Endometrial microvascular endothelial cells (primary cell): ENCODE results near the gene SURF4. TPM values are rescaled to one million over a fixed set of nuclear protein-coding genes. Genes with fewer than 3 reads are reported as not detected.
"Not testable (repeated sequence)": the region's sequence is repeated elsewhere in the genome, so short reads cannot be mapped to it uniquely, and the experiment has no call there.

ENCODE experiments used
- in situ Hi-C: cut with HindIII; loops from 2 replicates; pipeline ENCODE4 v1.10.0; 2017; ENCODE audit warnings: low sequenced_read_pairs, low pct_unique_long_range_greater_than_20kb; ENCODE audit errors: inconsistent ontology term
- total RNA-seq: library from RNA; depleted of rRNA; stranded (reverse); fragments of >200 nt; gene quantifications from one replicate; pipeline ENCODE4 v1.2.3, GENCODE V29; 2015; ENCODE audit errors: inconsistent ontology term

SURF4 gene
- total RNA-seq, 1 donor from 2014 or later, result 299 TPM

- in situ Hi-C loops, result no loop called here
These were observed 25.7 kb upstream of the SURF4 start for GRCh38 chr9:133401588-133401987.

DNA sequence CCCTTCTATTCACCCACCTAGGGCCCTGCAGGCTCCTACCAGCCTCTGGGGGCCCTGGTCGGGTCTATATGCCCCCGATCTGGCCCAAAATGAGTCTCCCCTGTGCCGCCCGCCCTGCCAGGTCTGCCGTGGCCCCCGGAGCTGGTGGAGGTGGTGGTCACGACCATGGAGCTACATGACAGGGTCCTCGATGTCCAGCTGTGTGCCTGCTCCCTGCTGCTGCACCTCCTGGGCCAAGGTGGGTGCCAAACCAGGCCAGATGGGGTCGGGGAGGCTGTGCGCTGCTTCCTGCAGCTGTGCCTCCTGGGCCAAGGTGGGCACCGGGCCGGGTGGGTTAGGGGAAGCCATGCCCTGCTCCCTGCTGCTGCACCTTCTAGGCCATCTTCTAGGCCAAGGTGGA lies 24.4 kb upstream of the SURF4 start:
- in situ Hi-C loops, result no loop called here

GRCh38 chr9:133397895-133398294 lies 22.0 kb upstream of the SURF4 start:
- in situ Hi-C loops, result no loop called here

DNA sequence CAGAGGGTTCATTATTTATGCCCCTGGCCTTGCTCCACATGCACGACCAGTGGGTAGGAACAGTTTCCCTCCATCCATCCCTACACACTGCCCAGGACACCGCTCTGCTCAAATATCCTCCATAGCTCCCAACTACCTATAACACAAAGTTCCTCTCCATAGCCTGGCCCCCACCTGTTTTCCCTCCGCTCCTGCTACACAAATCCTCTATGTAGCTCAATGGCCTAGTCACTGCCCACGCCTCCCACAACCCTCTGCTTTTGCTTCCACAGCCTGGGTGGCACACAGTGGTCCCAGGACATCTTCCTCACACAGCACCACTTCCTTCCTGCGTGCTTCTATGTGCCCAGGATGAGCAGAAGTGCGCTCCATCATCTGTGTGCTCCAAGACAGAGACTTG lies 21.5 kb upstream of the SURF4 start:
- in situ Hi-C loops, result no loop called here

DNA sequence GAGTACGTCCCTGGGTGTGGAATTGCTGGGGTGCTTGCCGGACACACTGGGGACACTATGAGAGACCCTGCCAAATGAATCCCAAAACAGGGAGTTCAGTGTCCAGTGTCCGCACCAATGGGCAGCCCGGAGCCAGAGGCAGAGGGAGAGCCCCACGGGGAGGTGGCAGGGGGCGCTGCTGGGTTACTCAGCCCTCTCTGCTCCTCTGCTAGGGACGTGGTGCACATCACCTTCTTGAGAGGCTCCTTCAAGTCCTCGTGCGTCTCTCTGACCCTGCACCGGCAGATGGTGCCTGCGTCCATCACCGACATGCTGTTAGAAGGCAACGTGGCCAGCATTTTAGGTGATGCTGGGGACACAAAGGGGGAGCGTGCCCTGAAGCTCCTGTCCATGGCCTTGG lies 21.1 kb upstream of the SURF4 start:
- in situ Hi-C loops, result no loop called here

DNA sequence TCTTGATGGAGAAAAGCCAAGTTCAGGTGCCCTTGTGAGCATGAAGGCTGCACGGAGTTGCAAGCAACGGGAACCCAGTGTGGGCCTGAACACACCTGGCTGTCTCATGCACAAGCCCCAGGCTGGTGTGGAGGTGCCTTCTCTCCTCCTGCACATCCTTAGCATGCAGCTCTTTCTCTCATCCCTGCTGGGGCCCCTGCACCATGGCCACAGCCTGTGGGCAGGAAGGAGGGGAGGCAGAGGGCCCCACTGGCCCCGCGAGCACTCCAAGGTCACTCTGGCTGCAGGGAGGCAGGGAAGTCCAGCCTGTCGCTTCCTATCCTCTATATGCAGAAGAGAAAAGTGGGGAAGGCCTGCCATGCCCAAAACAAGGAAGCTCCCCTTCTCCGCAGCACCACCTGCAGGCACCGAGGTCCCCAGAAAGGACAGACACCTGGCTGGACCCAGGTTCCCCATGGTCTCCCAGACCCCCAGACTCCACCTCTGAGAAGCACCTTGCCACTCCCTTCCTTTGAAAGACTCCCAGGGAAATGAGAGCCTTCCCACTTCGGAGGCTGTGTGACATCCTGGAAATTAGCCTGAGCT lies 18.9 kb upstream of the SURF4 start:
- in situ Hi-C loops, result no loop called here

- in situ Hi-C loops, result no loop called here
These were observed 17.5 kb upstream of the SURF4 start for GRCh38 chr9:133393399-133393798.

- in situ Hi-C loops, result not testable (repeated sequence)
These were observed 16.4 kb upstream of the SURF4 start for GRCh38 chr9:133392308-133392707.

DNA sequence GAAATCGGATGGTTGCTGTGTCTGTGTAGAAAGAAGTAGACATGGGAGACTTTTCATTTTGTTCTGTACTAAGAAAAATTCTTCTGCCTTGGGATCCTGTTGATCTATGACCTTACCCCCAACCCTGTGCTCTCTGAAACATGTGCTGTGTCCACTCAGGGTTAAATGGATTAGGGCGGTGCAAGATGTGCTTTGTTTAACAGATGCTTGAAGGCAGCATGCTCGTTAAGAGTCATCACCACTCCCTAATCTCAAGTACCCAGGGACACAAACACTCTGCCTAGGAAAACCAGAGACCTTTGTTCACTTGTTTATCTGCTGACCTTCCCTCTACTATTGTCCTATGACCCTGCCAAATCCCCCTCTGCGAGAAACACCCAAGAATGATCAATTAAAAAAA lies 15.6 kb upstream of the SURF4 start:
- in situ Hi-C loops, result not testable (repeated sequence)

DNA sequence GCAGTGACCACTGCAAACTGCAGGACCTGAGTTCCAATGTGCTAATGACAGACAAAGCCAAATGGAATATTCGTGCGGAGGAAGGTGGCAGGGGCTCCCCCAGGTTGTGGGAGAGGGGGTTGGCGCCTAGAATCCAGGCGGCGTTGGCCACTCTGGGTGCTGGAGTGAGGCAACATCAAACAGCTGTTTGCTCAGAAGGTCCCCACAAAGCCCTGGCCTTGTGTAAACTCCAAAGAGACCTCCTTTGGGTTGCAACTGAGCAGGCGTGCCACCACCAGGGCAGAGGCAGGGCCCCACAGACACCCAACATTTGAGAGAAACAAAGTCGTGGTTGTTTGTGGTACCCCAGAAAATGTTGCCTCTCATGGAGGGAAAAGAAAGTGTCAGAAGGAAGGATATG lies 14.9 kb upstream of the SURF4 start:
- in situ Hi-C loops, result no loop called here

DNA sequence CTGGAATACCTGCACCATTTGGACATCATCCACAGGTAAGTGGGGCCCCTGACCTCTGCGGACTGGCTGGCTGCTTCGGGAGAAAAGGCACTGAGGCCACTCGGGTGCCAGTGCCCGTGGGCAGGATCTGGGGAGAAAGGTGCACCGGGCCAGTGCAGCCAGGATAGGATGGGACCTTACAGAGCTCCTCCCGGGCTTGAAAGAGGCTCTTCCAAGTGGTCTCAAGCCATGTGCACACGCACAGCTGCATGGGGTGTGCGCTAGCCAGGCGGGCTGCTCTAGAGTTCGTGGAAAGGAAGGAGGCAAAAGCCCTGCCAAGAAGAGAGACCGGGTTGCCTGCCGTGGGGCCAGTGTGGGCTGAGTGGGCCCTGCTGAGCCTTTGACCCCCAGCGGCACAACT lies 13.7 kb upstream of the SURF4 start:
- in situ Hi-C loops, result no loop called here

DNA sequence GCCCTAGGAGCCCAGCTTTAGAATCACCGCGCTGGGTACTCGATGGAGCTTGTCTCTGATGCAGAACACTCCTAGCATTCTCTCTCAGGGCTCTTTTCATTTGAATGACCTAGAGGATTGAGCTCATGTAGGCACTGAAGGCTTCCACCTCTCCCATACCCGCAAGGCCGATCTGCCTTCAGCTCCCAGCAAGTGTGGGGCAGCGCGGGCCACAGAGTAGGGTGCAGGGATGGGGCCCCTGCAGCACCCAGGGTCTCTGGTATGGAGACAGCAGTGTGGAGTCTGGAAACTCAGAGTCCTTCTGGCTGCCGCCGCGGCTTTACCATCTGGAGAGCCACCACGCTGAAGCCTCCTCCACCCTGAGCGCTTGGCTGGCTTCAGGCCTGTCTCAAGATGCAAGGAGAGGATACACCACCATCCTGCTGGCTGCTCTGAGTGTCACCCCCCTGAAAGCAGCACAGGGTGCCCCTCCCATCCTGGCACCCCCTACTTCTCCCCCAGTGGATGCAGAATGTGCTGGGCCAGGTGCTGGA lies 13.2 kb upstream of the SURF4 start:
- in situ Hi-C loops, result no loop called here

DNA sequence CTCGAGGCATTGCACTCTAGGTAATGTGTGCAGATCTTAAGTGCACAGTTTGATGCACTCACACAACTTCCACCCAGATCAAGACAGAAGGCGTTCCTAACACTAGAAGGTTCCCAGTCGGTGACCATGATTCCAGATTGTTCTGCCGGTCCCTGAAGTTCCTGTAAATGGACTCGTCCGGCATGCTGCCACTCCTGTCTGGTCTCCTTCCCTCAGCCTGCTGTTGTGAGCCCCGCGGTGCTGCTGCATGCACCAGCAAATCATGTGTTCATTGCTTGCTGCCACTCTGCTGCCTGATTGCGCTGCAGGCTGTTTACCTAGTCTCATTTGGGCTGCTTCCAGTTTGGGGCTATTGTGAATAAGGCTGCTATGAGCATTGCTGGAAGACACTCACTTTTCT lies 11.8 kb upstream of the SURF4 start:
- in situ Hi-C loops, result no loop called here

DNA sequence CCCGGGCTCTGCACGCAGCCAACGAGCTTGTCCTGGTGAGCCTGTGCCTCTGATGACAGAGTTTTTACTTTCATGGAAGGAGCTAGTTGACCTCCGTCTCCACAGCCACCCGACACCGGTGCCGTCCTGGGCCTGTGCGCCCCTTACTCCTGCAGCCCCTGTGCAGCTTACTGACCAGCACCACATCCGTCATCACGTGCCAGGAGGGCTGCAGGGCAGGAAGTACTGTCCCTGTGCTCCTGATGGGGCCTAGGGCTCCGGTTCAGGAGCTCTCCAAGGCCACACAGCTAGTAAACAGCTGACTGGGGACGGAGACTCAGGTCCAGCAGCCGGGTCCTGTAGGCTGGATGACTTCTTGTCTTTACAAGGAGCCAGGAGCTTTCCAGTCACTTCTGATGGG lies 10.5 kb upstream of the SURF4 start:
- in situ Hi-C loops, result no loop called here

DNA sequence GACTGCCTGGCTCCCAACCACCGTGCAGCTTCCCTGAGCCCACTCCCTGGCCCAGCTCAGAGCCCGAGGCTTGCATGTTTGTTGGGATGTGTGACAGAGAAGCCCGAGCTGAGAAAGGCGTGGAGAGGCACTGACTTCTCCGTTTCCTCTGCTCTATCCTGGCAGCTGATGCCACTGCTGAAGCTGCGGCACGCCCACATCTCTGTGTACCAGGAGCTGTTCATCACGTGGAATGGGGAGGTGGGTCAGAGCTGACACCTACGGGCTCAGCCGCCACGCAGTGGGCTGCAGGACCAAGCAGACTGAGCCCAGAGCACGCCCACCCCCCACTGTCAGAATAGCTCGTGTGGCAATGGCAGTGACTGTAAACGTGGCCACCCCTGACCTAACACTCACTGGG lies 9.6 kb upstream of the SURF4 start:
- in situ Hi-C loops, result no loop called here

DNA sequence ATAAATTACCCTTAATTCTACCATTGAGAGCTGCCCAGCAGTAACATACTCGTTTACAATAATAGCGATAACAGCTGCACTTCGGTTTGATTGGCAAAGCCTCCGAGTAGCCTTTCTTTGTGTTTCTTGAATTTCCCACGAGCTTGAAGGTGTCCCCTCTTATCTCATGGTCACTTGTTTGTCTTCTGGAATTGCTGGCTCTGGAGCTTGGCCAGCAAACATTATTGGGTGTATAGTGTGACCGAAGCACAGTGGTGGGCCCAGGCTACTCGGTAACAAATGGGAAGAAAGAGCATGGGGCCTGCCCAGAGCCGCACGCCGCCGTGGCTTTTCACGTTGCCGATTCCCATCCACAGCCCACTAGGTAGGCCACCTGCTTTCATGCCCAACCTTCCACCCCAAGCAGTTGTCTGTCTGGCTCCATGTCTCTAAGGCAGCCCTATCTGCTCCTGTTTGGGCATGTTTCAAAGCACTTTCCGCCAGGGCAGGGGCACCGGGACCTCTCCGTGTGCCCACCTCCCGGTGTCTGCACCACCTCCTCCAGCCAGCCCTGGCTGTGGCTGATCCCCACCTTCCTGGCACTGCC lies 9.0 kb upstream of the SURF4 start:
- in situ Hi-C loops, result no loop called here

GRCh38 chr9:133383438-133383837 lies 7.6 kb upstream of the SURF4 start:
- in situ Hi-C loops, result no loop called here

- in situ Hi-C loops, result no loop called here
These were observed 6.8 kb upstream of the SURF4 start for GRCh38 chr9:133382507-133383141.

GRCh38 chr9:133380734-133381133 lies 4.9 kb upstream of the SURF4 start:
- in situ Hi-C loops, result no loop called here
